ENCODE results near the gene UCP3. TPM values are rescaled to one million over a fixed set of nuclear protein-coding genes. Genes with fewer than 3 reads are reported as not detected.

UCP3 gene
- total RNA-seq, 1 donor from 2014 or later, result 1.8 TPM

DNA sequence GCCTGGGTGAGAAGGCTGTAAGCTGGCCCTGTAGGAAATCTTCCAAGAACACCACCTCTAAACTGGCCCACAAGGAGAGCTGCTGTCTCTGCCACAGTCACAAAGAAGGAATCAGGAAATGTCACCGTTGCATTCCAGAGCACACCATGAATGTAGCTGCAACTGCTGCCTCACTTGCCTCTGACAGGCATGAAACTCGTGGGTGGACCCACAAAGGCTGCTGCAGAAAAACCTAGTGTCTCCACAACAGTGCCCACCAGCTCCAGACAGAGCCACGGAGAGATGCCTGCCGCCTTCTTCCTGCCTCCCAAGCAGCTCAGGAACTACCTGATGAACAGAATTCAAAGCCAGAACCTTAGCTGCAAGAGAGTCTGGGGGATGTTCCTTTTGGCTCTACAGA, 47.6 kb downstream of the UCP3 start:
- Mint-ChIP-seq H3K9me3 (ENCODE audit: unreplicated experiment) (no peaks in the 10 kb centered on the region), H3K27ac (ENCODE audit: unreplicated experiment) (no peak overlapping the region), H3K4me1 (ENCODE audit: unreplicated experiment) (peaks cover 13% of the 10 kb centered on the region), H3K36me3 (ENCODE audit: unreplicated experiment) (no peaks in the 10 kb centered on the region), H3K4me3 (ENCODE audit: unreplicated experiment) (no peak overlapping the region), H3K27me3 (ENCODE audit: unreplicated experiment) (no peaks in the 10 kb centered on the region)
- TF ChIP-seq, protein P1, sequence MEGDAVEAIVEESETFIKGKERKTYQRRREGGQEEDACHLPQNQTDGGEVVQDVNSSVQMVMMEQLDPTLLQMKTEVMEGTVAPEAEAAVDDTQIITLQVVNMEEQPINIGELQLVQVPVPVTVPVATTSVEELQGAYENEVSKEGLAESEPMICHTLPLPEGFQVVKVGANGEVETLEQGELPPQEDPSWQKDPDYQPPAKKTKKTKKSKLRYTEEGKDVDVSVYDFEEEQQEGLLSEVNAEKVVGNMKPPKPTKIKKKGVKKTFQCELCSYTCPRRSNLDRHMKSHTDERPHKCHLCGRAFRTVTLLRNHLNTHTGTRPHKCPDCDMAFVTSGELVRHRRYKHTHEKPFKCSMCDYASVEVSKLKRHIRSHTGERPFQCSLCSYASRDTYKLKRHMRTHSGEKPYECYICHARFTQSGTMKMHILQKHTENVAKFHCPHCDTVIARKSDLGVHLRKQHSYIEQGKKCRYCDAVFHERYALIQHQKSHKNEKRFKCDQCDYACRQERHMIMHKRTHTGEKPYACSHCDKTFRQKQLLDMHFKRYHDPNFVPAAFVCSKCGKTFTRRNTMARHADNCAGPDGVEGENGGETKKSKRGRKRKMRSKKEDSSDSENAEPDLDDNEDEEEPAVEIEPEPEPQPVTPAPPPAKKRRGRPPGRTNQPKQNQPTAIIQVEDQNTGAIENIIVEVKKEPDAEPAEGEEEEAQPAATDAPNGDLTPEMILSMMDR (IDR thresholded peaks at IDR 0.05), result no peak
- DNase-seq (ENCODE audit: extremely low spot score, unreplicated experiment), result no peak

DNA sequence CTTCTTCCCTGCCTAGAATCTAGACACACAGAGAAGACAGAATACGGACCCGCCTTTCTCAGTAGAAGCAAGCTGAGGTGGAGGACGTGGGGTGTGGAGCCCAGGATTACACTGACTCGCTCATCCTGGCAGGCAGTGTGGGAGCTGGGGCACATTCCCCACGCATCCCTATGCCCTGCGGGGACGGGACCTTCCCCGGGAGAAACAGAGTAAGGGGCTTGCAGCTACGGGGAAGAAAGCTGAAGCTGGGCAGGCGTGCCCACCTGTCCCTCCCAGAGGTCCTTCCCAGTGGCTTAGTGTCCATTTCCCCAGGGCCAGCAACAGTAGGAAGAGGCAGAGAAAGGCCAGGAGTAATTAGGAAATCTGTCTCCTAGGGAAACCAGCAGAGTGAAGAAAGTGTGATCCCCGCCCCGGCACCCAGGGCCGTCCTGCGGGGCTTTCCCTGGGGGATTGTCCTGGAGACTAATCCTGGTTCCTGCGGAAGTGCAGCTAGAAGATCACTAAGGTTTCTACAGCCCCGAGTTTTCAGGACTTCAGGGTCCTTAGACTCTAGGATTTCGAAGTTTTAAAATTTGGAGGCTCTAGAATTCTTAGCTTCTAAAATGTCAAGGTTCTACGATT, 50.3 kb downstream of the UCP3 start:
- Mint-ChIP-seq H3K36me3 (ENCODE audit: unreplicated experiment) (no peaks in the 10 kb centered on the region), H3K9me3 (ENCODE audit: unreplicated experiment) (no peaks in the 10 kb centered on the region), H3K4me3 (ENCODE audit: unreplicated experiment) (no peak overlapping the region), H3K27ac (ENCODE audit: unreplicated experiment) (no peak overlapping the region), H3K4me1 (ENCODE audit: unreplicated experiment) (peaks cover 11% of the 10 kb centered on the region), H3K27me3 (ENCODE audit: unreplicated experiment) (no peaks in the 10 kb centered on the region)
- no peak for DNase-seq (ENCODE audit: extremely low spot score, unreplicated experiment)
- TF ChIP-seq, protein P1 (IDR thresholded peaks at IDR 0.05), result no peak

DNA sequence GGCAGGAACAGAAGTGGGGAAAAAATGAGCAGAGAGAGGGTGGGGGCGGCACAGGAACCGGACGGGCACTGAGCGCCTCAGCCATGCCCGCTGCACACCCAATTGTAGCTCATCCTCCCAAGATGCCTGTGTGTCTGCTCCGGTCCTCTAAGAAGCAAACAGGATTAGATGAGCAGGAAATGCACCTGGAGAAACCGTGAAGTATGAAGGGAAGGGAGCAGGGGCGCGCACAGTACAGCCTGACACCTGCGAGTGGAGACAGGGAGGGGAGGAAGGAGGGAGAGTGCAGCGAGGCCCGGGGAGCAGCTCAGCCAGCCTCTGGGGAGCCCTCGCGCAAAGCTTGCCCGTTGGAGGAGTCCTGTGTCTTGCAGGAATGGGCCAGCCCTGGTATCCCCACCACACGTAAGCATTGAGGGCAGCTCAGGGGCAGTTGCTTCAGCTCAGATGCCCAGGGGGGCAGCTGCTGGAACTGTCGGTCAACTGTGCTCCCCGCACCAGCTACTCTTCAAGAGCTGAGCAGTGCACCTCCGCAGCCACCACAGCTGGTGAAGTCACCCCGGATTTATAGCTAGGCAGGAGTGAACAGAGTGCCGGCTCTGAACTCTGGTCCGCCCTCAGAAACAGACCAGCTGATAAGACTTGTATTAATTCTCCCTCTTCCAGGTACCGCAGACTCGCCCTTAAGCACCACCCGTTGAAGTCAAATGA, 51.1 kb downstream of the UCP3 start:
- Mint-ChIP-seq H3K27me3 (ENCODE audit: unreplicated experiment) (no peaks in the 10 kb centered on the region), H3K9me3 (ENCODE audit: unreplicated experiment) (no peaks in the 10 kb centered on the region), H3K4me3 (ENCODE audit: unreplicated experiment) (no peak overlapping the region), H3K27ac (ENCODE audit: unreplicated experiment) (no peak overlapping the region), H3K4me1 (ENCODE audit: unreplicated experiment) (peaks cover 11% of the 10 kb centered on the region), H3K36me3 (ENCODE audit: unreplicated experiment) (no peaks in the 10 kb centered on the region)
- no peak for DNase-seq (ENCODE audit: extremely low spot score, unreplicated experiment)
- TF ChIP-seq, protein P1 (IDR thresholded peaks at IDR 0.05), result no peak

DNA sequence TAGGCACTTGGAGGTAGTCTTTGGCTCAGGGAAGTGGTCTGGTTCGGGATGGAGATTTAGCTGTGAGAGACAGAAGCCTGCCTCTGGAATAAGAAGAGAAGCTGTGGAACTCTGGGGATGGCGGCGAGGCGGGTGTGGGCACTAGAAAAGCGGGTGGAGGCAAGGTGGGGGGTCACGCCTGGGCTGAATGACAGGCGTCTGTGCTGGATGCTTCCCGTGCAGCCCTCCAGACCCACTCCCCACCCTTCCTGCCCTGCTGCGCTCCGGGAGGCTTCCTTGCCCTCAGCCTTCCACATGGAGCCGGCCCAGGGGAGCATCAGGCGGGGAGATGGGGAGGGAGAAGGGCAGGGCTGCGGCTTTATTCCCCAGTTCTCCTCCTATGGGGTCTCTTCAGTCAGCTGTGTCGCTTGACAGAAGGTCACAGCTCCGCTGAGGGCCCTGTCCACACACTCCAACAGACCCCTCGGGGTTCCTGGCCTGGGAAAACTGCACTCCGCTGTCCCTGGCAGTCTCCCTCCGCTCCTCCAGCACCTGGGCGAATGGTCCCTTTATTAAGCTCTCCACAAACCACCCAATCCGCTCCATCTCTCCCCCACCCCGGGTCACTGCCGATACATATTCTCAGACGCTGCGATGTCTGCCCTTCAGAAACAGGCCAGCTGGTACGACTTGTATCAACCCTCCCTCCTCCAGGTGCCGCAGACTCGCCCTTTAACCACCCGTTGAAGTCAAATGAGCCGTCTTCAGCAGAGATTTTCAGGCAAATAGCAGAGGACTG, 51.8 kb downstream of the UCP3 start:
- Mint-ChIP-seq H3K4me3 (ENCODE audit: unreplicated experiment) (no peak overlapping the region), H3K27ac (ENCODE audit: unreplicated experiment) (no peak overlapping the region), H3K36me3 (ENCODE audit: unreplicated experiment) (no peaks in the 10 kb centered on the region), H3K4me1 (ENCODE audit: unreplicated experiment) (peaks cover 11% of the 10 kb centered on the region), H3K27me3 (ENCODE audit: unreplicated experiment) (no peaks in the 10 kb centered on the region), H3K9me3 (ENCODE audit: unreplicated experiment) (no peaks in the 10 kb centered on the region)
- TF ChIP-seq, protein P1 (IDR thresholded peaks at IDR 0.05), result no peak
- no peak for DNase-seq (ENCODE audit: extremely low spot score, unreplicated experiment)

DNA sequence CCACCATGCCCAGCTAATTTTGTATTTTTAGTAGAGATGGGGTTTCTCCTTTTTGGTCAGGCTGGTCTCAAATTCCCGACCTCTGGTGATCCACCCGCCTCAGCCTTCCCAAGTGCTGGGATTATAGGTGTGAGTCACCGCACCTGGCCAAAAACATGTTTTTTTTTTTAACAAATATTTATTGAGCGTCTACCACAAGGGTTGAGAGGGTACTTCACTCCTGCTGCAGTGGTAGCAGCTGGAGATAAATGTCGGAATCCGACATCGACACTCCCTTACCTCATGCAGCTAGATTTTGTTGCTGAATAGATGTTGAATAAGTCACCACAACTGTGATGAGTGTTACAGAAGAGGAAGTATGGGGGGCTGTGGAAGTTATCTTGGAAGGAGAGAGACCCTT, 57.1 kb downstream of the UCP3 start:
- Mint-ChIP-seq H3K27ac (ENCODE audit: unreplicated experiment) (no peak overlapping the region), H3K4me3 (ENCODE audit: unreplicated experiment) (no peak overlapping the region), H3K4me1 (ENCODE audit: unreplicated experiment) (peaks cover 11% of the 10 kb centered on the region), H3K9me3 (ENCODE audit: unreplicated experiment) (no peaks in the 10 kb centered on the region), H3K27me3 (ENCODE audit: unreplicated experiment) (no peaks in the 10 kb centered on the region), H3K36me3 (ENCODE audit: unreplicated experiment) (no peaks in the 10 kb centered on the region)
- DNase-seq (ENCODE audit: extremely low spot score, unreplicated experiment), result no peak
- TF ChIP-seq, protein P1 (IDR thresholded peaks at IDR 0.05), result no peak

Data from osteocyte (in vitro differentiated cells).